Activated CD4-positive, CD25-positive, alpha-beta regulatory T cell treated with anti-CD3 and anti-CD28 coated beads, Interleukin-2, amount 50 U/mL, for 16 hours (primary cell): ENCODE results near the gene PRSS33.

ENCODE experiments used
- DNase-seq: peaks from one replicate; pipeline ENCODE4 v3.0.0-alpha.2; 2020; ENCODE audit warnings: low read depth, low spot score

PRSS33 gene, protein sequence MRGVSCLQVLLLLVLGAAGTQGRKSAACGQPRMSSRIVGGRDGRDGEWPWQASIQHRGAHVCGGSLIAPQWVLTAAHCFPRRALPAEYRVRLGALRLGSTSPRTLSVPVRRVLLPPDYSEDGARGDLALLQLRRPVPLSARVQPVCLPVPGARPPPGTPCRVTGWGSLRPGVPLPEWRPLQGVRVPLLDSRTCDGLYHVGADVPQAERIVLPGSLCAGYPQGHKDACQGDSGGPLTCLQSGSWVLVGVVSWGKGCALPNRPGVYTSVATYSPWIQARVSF

GRCh38 chr16:2787406-2787805 is at the start of gene PRSS33:
Gene PRSS33, minus strand, starts transcription at chr16:2787560. Its CDS starts 1,013 bp downstream, at chr16:2786547.
- no peak for DNase-seq

GRCh38 chr16:2836646-2837508 is 49.5 kb upstream of the PRSS33 start:
- DNase-seq = no peak

DNA sequence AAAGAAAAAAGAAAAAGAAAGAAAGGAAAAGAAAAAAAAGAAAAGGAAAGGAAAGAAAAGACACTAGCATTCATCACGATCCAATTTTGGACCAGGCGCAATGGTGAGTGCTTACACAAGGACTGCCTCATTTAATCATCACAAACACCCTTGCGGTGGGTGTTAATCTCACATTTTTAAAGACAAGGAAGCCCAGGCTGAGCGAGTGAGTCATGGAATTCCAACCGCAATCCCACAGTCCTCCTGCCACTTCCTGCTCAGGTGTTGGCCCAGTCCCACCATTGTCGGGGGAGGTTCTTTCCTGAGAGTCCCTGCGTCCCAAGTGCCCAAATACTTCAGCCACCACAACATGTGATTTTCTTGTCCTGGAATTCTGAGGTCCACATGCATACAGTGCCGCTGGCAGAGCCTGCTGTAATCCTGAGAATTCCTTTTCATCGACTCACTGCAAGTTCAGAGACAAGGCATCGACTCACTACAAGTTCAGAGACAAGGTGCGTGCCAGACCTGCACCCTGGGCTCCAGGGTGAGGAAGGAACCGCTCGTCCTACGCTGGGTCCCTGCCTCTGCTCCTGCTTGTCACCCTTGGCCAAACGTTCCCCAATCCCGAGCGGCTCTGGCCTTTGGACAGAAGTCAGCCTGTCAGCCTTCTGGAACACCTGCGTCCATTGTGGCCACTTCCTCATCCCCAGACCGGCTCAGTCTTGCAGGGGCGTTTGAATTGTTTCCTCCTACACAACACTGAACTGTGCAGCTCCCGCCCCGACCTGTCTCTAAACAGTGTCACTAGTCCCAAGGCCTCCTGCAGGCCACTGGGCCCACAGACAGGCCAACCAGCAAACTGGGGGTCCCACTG is 48.5 kb upstream of the PRSS33 start:
- no peak for DNase-seq

GRCh38 chr16:2834968-2835367 is 47.6 kb upstream of the PRSS33 start:
- no peak for DNase-seq

GRCh38 chr16:2833776-2834175 is 46.4 kb upstream of the PRSS33 start:
- no peak for DNase-seq

DNA sequence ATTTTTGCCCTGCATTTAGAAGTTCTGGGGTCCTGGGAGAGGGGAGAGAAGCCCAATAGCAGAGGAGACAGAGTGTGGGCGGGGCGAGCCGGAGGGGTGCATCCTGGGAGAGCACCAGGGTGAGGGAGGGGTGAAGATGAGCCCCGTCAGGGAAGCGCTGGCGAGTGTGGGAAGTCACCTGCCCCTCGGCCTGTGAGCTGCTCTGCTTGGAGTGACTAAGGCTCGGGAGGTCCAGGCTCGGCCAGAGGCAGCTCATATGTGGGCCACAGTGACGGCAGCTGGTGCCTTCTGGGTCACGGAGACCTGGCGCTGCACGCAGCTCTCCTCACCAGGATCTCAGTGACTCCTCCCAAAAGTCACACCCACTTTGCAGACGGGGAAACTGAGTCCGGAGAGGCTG is 43.8 kb upstream of the PRSS33 start:
- no peak for DNase-seq

- DNase-seq = no peak
Measured at GRCh38 chr16:2830355-2830695, 43.0 kb upstream of the PRSS33 start.

- DNase-seq = no peak
Measured at GRCh38 chr16:2829501-2830354, 42.4 kb upstream of the PRSS33 start, which contains the start of gene ZG16B. Gene ZG16B, plus strand, starts transcription at chr16:2830303. Its CDS starts 139 bp downstream, at chr16:2830442.

DNA sequence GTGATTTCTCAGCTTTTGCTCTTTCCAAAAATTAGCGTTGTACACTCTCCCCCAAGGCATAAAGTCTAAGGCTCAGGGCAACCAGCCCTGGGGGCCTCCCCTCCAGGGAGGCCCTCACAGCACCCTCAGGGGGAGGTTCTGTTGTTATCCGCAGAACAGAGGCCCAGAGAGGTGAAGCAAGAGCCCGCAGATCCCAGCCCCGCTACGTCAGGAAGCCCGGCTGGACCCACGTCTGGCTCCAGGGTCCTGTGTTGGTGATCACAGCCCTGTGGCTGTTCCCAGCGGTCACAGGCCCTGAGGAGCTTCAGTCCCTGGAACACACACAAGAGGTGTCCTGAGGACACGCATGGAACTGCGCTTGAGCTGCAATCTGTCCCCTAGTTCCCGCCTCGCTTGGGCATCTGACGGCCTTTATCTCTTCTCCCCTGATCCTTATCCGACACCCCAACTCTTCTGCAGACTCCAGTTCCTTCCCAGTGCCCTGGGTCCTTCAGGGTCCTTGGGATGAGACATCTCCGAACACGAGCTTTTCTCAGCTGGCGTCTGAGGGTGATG is 41.6 kb upstream of the PRSS33 start:
- DNase-seq = no peak

- DNase-seq = no peak
Measured at GRCh38 chr16:2828521-2828840, 41.1 kb upstream of the PRSS33 start.

GRCh38 chr16:2827831-2828520 is 40.6 kb upstream of the PRSS33 start:
- DNase-seq = no peak

DNA sequence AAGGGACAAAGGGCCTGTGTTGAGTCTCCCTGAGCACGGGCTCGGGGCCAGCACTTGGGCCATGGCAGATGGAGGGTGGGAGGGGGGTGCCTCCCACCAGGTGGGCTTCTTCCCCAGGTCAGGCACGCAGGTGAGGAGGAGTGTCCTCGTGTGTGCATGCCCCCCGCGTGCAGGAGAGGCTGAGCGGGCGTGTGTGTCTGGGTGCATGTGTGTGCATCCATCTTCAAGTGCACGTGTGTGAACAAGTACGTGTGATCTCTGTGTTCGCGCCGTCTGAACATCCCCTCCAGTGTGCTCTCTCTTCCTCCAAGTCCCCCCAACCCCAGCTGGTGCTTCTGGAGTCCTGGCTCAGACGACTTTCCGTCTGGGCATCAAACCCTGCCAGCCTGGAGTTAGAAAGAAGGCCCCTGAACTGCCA is 40.0 kb upstream of the PRSS33 start:
- DNase-seq = no peak

DNA sequence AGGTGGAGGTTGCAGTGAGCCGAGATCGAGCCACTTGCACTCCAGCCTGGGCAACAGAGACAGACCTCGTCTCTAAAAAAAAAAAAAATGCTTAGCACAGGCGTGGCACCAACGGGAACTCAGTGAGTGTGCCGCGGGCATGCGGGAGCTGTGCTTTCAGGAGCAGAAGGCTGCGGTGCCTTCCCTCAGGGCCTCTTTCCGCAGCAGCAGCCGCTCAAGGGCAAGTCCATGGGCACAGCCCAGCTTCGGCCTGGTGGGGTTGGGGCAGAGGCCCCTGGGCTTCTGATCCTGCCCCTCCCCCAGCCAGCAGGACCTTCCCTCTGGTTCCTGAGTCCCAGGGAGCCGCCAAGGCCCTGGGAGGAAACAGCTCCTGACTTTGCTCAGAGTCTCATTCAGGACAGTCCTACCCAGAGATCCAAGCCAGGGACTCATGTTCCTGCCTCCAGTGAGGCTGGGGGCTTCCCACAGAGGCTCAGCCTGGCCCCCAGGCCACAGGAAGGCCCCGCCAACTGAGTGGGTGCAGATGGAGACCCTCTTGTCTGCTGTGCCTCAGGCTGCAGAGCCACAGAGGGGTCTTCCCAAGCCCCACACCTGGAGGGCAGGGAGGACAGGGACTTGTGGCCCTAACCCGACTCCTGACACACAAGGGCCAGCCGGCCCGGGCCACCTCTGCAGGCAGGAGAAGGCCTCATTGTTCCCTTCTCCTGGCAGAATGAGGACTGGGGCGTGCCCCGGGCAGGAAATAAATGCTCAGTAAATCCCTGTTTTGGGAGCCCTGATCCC is 39.4 kb upstream of the PRSS33 start:
- no peak for DNase-seq

DNA sequence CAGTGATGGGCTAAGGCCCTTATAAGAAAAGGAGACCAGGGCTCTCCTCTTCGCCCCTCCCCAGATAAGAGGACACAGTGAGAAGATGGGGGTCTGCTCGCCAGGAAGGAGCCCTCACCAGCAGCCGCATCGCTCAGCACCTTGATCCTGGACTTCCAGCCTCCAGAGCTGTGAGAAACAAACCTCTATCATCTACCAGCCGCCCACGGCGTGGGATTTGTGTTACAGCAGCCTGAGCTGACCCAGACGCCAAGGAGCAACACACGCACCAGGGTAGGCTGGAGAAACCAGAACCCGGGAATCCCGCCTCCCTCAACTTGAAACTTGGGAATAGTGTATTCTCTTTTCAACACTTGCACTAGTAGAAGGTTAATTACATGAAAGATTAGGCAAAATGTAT is 38.5 kb upstream of the PRSS33 start:
- no peak for DNase-seq

- DNase-seq = no peak
Measured at GRCh38 chr16:2825049-2825742, 37.8 kb upstream of the PRSS33 start.

DNA sequence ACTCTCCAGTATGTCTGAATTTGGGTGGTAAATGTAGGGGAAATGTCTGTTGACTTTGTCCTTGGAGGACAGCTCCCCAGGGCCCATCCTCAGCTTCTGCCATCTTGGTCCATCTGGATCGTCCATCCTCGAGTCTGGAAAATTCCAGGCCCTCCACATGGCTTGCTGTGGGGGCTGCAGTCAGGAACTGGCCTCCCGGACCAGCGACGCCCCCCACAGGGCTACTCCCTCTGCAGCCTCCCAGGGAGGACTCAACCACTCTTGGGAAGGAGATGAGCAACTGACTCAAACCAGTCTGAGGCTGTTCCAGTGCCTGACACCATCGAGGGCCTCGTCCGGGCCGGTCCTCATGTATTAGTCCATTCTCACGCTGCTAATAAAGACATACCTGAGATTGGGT is 37.3 kb upstream of the PRSS33 start:
- DNase-seq = no peak

GRCh38 chr16:2822496-2822895 is 35.1 kb upstream of the PRSS33 start:
- DNase-seq = no peak

GRCh38 chr16:2822158-2822495 is 34.8 kb upstream of the PRSS33 start:
- DNase-seq = no peak

DNA sequence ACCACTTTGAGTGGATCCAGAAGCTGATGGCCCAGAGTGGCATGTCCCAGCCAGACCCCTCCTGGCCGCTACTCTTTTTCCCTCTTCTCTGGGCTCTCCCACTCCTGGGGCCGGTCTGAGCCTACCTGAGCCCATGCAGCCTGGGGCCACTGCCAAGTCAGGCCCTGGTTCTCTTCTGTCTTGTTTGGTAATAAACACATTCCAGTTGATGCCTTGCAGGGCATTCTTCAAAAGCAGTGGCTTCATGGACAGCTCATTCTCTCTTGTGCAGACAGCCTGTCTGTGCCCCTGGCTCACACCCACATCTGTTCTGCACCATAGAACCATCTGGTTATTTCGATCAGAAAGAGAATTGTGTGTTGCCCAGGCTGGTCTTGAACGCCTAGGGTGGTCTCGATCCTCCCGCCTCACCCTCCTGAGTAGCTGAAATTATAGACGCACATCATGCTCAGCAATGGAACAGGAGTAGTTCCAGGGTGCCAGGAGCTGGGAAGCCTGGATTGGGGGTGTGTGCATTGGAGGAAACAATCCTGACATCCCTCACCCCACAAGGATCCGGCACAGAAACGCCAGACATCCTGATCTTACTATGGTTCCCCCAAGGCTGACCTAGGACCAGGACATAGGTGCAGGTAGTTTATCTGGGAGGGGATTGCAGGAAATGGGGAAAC is 34.3 kb upstream of the PRSS33 start:
- no peak for DNase-seq
